OCI-LY7 (cell line): ENCODE measurements around the gene HOXA1.

Experiments used
- CTCF ChIP-seq: fragments of 200-600 bp; sonication (generic); conservative IDR thresholded peaks from 2 replicates; pipeline ENCODE4 v1.5.1; 2014; ENCODE audit warnings: mild to moderate bottlenecking, antibody characterized with exemption, low read length, moderate library complexity, mixed read lengths
- EZH2phosphoT487 ChIP-seq: fragments of 200-600 bp; sonication (generic); IDR thresholded peaks from 2 replicates; pipeline ENCODE4 v1.6.1; 2018; ENCODE audit warnings: low read depth, borderline replicate concordance, mild to moderate bottlenecking, mixed run types, antibody characterized with exemption, low read length, moderate library complexity, mixed read lengths

- no peak for TF ChIP-seq CTCF
- TF ChIP-seq EZH2phosphoT487: no peak
Observed at GRCh38 chr7:27093184-27093895, 2.5 kb downstream of the HOXA1 start.
